K562 (cell line): Measurements from ENCODE around the gene PTPN7. TPM values are rescaled to one million over a fixed set of nuclear protein-coding genes. Genes with fewer than 3 reads are reported as not detected.

Experiments
- ARID1B ChIP-seq: fragments of 450-650 bp; IDR thresholded peaks from 2 replicates; pipeline ENCODE4 v1.6.1; 2016; ENCODE audit warnings: antibody characterized with exemption, mild to moderate bottlenecking, inconsistent platforms
- BRF1 ChIP-seq: IDR thresholded peaks from 3 replicates; pipeline ENCODE4 v1.6.1; 2011; ENCODE audit warnings: borderline replicate concordance, mild to moderate bottlenecking; ENCODE audit not compliant: insufficient read length; ENCODE audit errors: extremely low read depth
- CBFB ChIP-seq: sonication (generic); formaldehyde crosslinking; IDR thresholded peaks from 2 replicates; pipeline ENCODE4 v1.4.0; 2020; ENCODE audit warnings: mild to moderate bottlenecking, missing genetic modification reagents
- CCNT2 ChIP-seq: IDR thresholded peaks from 2 replicates; pipeline ENCODE4 v1.6.1; 2011; ENCODE audit warnings: borderline replicate concordance, low read depth, mild to moderate bottlenecking, moderate library complexity, mixed read lengths, low read length; ENCODE audit not compliant: insufficient read length; ENCODE audit errors: extremely low read depth
- CHD2 ChIP-seq: IDR thresholded peaks from 2 replicates; pipeline ENCODE4 v1.6.1; 2011; ENCODE audit warnings: low read depth, low read length
- FOXJ3 ChIP-seq: sonication (generic); formaldehyde crosslinking; IDR thresholded peaks from 2 replicates; pipeline ENCODE4 v1.4.0; 2020; ENCODE audit warnings: mild to moderate bottlenecking, missing genetic modification reagents
- HNRNPLL ChIP-seq: fragments of 200-400 bp; formaldehyde crosslinking; IDR thresholded peaks from 2 replicates; pipeline ENCODE4 v1.6.1; 2017; ENCODE audit warnings: low read length, low read depth, mild to moderate bottlenecking; ENCODE audit not compliant: poor library complexity, severe bottlenecking
- KHSRP ChIP-seq: fragments of 450-650 bp; IDR thresholded peaks from 2 replicates; pipeline ENCODE4 v1.6.1; 2017
- MBD1 ChIP-seq: fragments of 250-450 bp; sonication (Bioruptor Pico); IDR thresholded peaks from 2 replicates; pipeline ENCODE4 v1.8.0; 2022; ENCODE audit warnings: inconsistent platforms
- MBD2 ChIP-seq: sonication (generic); IDR thresholded peaks from 2 replicates; pipeline ENCODE4 v1.6.1; 2016; ENCODE audit warnings: low read depth, borderline replicate concordance
- MEF2D ChIP-seq: conservative IDR thresholded peaks from 2 replicates; pipeline ENCODE4 v1.6.1; 2016; ENCODE audit warnings: low read depth, missing genetic modification characterization, missing compliant biosample characterization
- POLR3A ChIP-seq: IDR thresholded peaks from 2 replicates; pipeline ENCODE4 v1.6.1; 2011; ENCODE audit warnings: borderline replicate concordance, mild to moderate bottlenecking, moderate library complexity; ENCODE audit not compliant: insufficient read length, insufficient read depth; ENCODE audit errors: extremely low read depth
- RFX1 ChIP-seq: fragments of 450-650 bp; IDR thresholded peaks from 2 replicates; pipeline ENCODE4 v1.6.1; 2016; ENCODE audit warnings: mild to moderate bottlenecking, moderate library complexity
- RFX7 ChIP-seq: fragments of 250-450 bp; sonication (Bioruptor Pico); IDR thresholded peaks from 2 replicates; pipeline ENCODE4 v1.5.1; 2021; ENCODE audit warnings: mild to moderate bottlenecking
- RUNX1 ChIP-seq: sonication (generic); IDR thresholded peaks from 2 replicates; pipeline ENCODE4 v1.6.1; 2016; ENCODE audit warnings: antibody characterized with exemption, low read depth
- SIN3A ChIP-seq, 2 experiments: fragments of 150-350 bp in 1 of 2; IDR thresholded peaks; 2 replicates each; pipeline ENCODE4 v1.6.1; 2011 to 2016; ENCODE audit warnings: borderline replicate concordance in 2 of 2, low read depth in 2 of 2, low read length in 2 of 2, mild to moderate bottlenecking in 2 of 2, moderate library complexity in 2 of 2; ENCODE audit not compliant: control insufficient read depth in 1 of 2
- SMAD1 ChIP-seq: fragments of 150-350 bp; IDR thresholded peaks from 2 replicates; pipeline ENCODE4 v1.6.1; 2014; ENCODE audit warnings: low read length, low read depth; ENCODE audit not compliant: partially characterized antibody
- SRSF3 ChIP-seq: fragments of 200-400 bp; formaldehyde crosslinking; IDR thresholded peaks from 2 replicates; pipeline ENCODE4 v1.6.1; 2016; ENCODE audit warnings: mild to moderate bottlenecking, low read length, moderate library complexity; ENCODE audit not compliant: insufficient read depth
- STAT5B ChIP-seq: fragments of 250-450 bp; sonication (Bioruptor Pico); IDR thresholded peaks from 2 replicates; pipeline ENCODE4 v1.8.0; 2021; ENCODE audit warnings: mild to moderate bottlenecking, inconsistent platforms
- TAL1 ChIP-seq: fragments of 450-650 bp; IDR thresholded peaks from 2 replicates; pipeline ENCODE4 v1.6.1; 2016; ENCODE audit warnings: mild to moderate bottlenecking
- XRCC4 ChIP-seq: IDR thresholded peaks from one replicate; pipeline ENCODE4 v1.6.1; 2011; ENCODE audit not compliant: insufficient read depth, insufficient read length; ENCODE audit errors: extremely low read depth
- YBX1 ChIP-seq: fragments of 450-650 bp; IDR thresholded peaks from 2 replicates; pipeline ENCODE4 v1.7.1; 2016; ENCODE audit warnings: mild to moderate bottlenecking
- ZBTB1 ChIP-seq: sonication (generic); formaldehyde crosslinking; IDR thresholded peaks from 2 replicates; pipeline ENCODE4 v1.8.1; 2023; ENCODE audit warnings: missing genetic modification reagents, low read depth, mild to moderate bottlenecking, borderline replicate concordance
- ZBTB2 ChIP-seq: fragments of 450-650 bp; IDR thresholded peaks from 2 replicates; pipeline ENCODE4 v1.6.1; 2016; ENCODE audit warnings: antibody characterized with exemption
- ZNF282 ChIP-seq: sonication (generic); formaldehyde crosslinking; IDR thresholded peaks from 2 replicates; pipeline ENCODE4 v1.8.1; 2023; ENCODE audit warnings: missing genetic modification reagents
- ZNF324 ChIP-seq: fragments of 250-450 bp; sonication (Bioruptor Pico); IDR thresholded peaks from 2 replicates; pipeline ENCODE4 v1.4.0; 2020; ENCODE audit warnings: mild to moderate bottlenecking
- ZNF431 ChIP-seq: sonication (generic); formaldehyde crosslinking; IDR thresholded peaks from 2 replicates; pipeline ENCODE4 v1.8.0; 2022; ENCODE audit warnings: mild to moderate bottlenecking, missing genetic modification reagents
- ZNF77 ChIP-seq: fragments of 250-450 bp; sonication (Bioruptor Pico); IDR thresholded peaks from 2 replicates; pipeline ENCODE4 v1.5.0; 2020
- polyA plus RNA-seq, 8 experiments: library from polyadenylated mRNA; depleted of rRNA in 4 of 8; stranded (reverse) in 5 of 8; unstranded in 3 of 8; fragments of >200 nt; fragmentation: Nextera tagmentation in 2 of 8; fragmentation: Illumina TruSeq in 1 of 8; extraction: Ambion mirVana in 2 of 8; extraction: Trizol in 1 of 8; gene quantifications; 2 replicates each; pipeline versions ENCODE4 v1.2.1 to v1.2.3, GENCODE V29; 2011 to 2014; ENCODE audit warnings: inconsistent platforms in 1 of 8, missing spikeins in 1 of 8
- total RNA-seq, 7 experiments: library from RNA; depleted of rRNA in 6 of 7; stranded (reverse); fragments of >200 nt in 6 of 7; fragmentation: Illumina TruSeq in 2 of 7; extraction: Trizol in 2 of 7; gene quantifications; 2 replicates each; pipeline versions ENCODE4 v1.2.1 to v1.2.3, GENCODE V29; 2011 to 2021; ENCODE audit warnings: low replicate concordance in 1 of 7

PTPN7 gene
- total and polyA plus RNA-seq, 9 of the 15 experiments (the other 6 are each of a cell fraction or from before 2014, with no cell fraction given): 18.7 to 144 (median 120) TPM

GRCh38 chr1:202165942-202166843, 5.8 kb upstream of the PTPN7 start (continued):
- TF ChIP-seq ZBTB2 (peak; percentile 72; the same call in 1 of the 2 replicates), ZNF77 (CRISPR knock-in tag) (no peak), TAL1 (peak; percentile 67), STAT5B (CRISPR knock-in tag) (no peak), CHD2 (no peak), ZNF282 (CRISPR knock-in tag) (no peak), ARID1B (peak; percentile 70), ZBTB1 (CRISPR knock-in tag) (no peak), MEF2D (tag) (no peak; the same call in 1 of the 2 replicates), POLR3A (no peak), MBD1 (CRISPR knock-in tag) (no peak), ZNF324 (CRISPR knock-in tag) (no peak), BRF1 (no peak), SIN3A (IDR thresholded peaks at IDR 0.05; ENCODE audit: borderline replicate concordance in 2 of 2, control insufficient read depth in 1 of 2, low read depth in 2 of 2, low read length in 2 of 2) (peak in 1 of 2 experiments; percentile 59; a peak in 1 of 4 replicates), HNRNPLL (peak; percentile 21), RFX1 (no peak), FOXJ3 (CRISPR knock-in tag) (no peak), SRSF3 (no peak), XRCC4 (no peak), YBX1 (no peak), RUNX1 (no peak), SMAD1 (no peak), KHSRP (no peak), CBFB (CRISPR knock-in tag) (no peak), MBD2 (0 out of 2 replicates have a peak, but pooled peaks have one; percentile 33), CCNT2 (no peak), RFX7 (CRISPR knock-in tag) (no peak), ZNF431 (CRISPR knock-in tag) (no peak)
